Left renal pelvis (tissue), 4 donors: Measurements from ENCODE around the gene TTC7B. TPM values are rescaled to one million over a fixed set of nuclear protein-coding genes. Genes with fewer than 3 reads are reported as not detected.

Experiments
- DNase-seq, 4 donors: peaks; one replicate each; pipeline ENCODE4 v3.0.0-alpha.2; 2013; ENCODE audit warnings: low read depth in 4 of 4, low spot score in 3 of 4
- polyA plus RNA-seq, 4 donors: library from polyadenylated mRNA; unstranded; fragments of 120-200 nt; gene quantifications; one replicate each; pipeline ENCODE4 v1.2.1, GENCODE V29; 2013; ENCODE audit not compliant: insufficient read length in 4 of 4

The TTC7B gene
- polyA plus RNA-seq, 4 donors: 35.3 to 49.1 (median 47.4) TPM

DNA sequence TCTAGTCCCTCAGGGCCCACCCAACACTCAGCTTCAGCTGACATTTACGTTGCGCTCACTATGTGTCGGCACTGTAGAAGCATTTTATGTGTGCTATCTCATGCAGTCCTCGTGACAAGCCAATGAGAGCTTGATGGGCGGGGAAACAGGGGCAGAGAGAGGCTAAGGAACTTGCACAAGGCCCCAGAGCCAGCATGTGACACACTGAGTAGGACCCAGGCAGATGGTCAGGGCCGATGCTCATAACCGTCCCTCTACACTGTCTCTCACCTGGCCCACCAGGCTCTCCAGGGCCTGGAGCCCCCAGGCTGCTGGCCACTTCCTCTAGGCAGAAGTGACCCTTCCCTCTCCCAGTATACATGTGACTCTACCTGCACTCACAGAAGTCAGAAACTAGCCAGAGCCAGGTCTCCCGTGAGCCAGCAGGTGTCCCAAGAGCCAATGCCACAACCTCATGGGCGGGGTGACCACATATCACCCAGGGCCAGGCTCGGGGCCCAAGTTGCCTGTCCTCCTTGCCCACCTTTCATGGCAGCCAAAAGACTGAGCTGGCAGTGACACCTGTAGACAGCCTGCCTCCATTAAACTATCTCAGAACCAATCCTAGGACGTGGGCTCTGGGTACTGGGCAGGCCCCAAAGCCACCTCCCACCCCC lies 38.3 kb downstream of the TTC7B start:
- DNase-seq: no peak

DNA sequence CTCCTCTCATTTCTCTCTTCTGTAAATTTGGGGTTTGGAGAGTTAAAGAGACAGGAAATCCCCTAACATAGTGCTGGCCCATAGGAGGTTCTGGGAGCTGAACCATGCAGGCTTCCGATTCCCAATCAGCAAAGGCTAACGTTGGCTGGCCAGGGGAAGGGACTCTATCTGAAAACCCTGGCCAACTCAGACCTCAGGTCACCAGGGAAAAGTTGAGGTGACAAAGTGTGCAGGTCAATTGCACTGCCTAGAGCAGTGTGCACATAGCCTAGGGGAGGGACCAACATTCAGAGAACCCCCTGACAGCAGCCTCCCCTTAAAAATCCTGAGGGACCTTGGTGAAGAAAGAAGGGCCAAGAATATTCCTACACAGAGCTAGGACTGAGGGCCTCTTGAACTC lies 38.9 kb downstream of the TTC7B start:
- no peak for DNase-seq

DNA sequence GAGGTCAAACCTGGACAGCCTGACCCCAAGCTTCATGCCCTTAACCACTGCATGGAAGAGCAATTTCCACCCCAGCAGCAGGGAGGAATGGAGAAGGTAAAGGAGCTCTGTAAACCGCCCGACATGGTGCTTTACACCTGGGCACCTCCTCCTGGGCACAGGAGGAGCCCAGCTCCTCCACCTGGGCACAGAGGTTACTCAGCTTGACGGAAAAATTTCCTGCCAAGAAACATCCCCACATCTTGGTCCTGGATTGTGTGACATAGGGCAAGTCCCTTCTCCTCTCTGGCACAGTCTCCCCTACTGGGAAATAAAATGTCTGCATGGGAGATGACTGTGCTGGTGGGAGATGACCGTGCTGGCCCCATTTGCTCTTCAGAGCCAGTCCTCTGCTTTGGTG lies 40.8 kb downstream of the TTC7B start:
- DNase-seq: no peak

DNA sequence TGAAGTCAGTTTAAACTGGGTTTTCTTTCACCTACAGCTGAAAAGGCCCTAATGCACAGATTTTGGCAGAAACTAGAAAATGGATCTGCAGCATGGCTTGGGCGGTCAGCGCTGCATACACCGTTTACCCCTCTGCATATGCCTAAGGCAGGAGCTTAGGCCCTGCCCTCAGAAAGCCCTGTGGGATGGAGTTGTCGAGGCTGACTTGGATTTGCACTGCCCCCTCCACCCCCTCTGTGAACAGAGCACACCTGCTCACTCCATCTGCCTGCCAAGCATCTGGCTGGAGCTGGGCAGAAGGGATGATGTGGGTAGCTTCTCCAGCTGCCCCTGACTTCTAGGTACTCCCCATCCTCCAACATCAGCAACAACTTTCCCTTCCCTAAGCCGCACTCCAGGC lies 41.9 kb downstream of the TTC7B start:
- DNase-seq: no peak

DNA sequence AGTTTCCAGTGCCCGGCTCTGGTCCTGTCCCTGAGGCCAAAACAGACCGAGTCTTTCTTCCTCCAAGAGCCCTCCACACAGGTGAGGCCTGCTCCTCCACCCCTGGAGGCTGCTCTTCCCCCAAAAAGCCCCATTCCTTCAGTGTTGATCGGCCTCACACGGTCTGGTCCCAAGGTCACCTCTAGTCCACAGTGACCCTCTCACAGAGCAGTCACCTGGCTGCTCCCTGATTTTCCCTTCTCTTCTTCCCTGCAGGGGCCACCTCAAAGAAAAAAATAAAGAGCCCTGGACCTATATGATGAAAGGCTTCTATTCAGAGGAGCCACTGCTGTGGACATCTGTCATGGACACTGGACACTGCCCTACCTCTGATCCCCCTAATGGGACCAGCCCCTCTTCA lies 42.5 kb downstream of the TTC7B start:
- no peak for DNase-seq

DNA sequence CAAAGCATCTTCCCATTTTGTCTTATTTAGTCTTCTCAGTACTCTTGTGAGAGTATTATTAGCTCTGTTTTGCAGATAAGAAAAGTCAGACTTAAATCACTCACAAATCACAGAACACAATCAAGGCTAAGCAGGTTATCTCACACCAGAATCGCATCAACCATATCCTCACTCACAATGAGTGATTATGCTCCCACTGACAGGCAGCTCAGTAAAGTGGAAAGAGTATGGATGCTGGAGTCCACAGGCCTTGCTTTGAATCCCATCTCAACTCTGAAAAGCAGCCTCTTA lies 43.1 kb downstream of the TTC7B start:
- DNase-seq: no peak

DNA sequence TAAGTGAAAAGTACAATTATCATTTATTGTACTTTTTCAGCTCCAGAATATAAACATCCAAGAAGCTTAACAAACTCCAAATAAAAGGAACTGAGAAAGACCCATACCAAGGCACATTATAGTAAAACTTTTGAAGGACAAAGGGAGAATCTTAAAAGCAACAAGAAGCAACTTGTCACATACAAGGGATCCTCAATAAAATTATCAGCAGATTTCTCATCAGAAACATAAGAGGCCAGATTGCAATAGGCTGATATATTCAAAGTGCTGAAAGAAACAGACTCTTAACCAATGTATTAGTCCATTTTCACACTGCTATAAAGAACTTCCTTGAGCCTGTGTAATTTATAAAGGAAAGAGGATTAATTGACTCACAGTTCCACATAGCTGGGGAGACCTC lies 48.3 kb downstream of the TTC7B start:
- DNase-seq: no peak

DNA sequence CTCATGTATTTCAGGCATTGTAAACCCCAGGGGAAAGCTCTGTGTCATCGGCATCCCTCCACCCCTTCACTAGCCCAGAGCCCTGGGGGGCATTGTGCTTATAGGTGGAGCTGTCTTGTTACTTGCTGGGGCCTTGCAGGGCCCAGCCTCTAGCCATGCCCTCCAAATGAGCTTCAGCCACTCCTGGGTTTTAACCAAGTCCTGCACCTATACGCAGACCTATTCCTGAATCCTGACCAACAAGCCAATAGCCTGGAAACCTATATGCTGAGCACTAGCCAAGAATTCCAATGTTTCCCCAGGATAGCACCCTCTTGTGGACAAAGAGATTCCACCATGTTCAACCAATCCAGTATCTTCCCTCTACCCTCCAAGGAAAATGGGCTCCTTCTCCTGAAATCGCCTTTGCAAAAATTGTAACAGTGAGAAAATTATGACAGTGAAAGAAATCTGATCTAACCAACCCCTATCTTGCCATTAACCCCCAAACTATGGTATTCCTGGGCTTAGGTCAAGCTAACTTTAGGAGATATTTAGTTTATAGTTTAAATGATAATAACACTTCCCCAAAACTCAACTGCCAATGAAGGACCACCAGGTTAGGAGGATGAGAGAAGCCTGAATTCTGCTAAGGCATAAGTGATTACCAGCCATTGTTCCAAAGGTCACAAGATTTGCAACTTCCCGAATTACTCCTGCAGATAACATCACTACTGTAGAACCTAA lies 55.5 kb downstream of the TTC7B start:
- DNase-seq: no peak

DNA sequence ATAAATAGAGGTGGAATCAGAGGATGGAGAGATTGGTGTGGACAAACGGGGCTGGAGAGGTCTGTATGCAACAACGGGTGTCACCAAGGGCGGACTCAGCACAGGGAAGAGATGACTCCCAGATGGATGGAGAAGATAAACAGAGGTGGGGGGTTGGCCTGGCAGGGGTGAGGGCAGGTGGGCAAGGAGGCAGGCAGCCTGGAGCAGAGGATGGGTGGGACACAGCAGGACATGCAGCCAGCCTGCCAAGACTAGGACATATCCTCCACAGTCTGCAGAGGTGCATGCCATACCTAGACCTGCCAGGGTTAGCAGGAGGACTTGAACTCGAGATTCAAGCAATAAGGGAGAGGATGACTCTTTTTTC lies 56.2 kb downstream of the TTC7B start:
- no peak for DNase-seq

DNA sequence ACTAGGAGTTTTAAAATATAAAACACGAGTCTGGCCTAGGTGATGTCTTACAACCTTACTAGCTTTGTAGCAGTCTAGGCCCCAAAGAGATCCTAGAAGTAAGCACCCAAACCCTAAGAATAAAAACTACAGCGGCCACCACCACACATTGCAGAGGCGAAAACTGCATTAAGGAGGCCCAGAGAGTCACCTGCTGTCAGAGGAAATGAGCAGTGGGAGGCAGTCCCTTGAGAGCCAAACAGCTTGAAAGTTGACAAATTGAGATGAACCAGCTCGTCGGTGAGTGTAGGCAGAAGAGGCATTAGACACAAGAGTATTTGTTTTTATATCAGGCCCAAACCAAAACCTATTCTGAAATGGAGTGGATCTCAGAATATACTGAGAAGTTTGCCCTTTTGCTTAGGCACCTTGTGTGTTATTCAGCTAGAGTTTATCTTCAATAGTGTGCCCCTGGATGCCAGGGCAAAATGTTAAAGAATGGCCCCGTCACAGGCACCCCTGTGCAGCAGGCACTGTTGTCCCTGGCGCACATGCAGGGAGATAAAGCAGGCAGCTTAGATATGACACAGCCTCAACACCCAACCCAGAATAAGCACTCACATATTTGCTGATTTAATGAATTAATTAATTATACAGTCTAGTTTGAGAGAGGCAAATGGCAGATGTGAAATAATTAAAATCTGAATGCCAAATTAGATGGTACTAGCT lies 56.7 kb downstream of the TTC7B start:
- no peak for DNase-seq

DNA sequence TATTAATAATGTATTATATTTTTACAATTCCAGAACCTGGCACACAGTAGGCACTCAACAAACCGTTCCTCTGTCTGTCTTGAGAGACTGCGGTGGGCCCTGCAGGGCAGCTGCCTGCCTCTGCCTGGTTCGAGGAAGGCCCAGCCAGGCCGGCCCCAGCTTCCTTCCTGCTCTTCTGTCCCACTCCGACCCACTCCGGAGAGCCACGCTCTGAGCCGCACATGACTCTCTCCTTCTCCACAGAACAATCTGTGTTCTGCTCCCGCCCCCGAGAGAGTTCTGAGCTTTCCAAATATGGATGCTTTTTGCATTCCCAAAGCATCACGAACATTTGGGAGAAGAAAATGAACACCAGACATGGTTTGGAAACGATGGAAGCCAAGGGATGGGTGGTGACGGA lies 57.3 kb downstream of the TTC7B start:
- DNase-seq: no peak

DNA sequence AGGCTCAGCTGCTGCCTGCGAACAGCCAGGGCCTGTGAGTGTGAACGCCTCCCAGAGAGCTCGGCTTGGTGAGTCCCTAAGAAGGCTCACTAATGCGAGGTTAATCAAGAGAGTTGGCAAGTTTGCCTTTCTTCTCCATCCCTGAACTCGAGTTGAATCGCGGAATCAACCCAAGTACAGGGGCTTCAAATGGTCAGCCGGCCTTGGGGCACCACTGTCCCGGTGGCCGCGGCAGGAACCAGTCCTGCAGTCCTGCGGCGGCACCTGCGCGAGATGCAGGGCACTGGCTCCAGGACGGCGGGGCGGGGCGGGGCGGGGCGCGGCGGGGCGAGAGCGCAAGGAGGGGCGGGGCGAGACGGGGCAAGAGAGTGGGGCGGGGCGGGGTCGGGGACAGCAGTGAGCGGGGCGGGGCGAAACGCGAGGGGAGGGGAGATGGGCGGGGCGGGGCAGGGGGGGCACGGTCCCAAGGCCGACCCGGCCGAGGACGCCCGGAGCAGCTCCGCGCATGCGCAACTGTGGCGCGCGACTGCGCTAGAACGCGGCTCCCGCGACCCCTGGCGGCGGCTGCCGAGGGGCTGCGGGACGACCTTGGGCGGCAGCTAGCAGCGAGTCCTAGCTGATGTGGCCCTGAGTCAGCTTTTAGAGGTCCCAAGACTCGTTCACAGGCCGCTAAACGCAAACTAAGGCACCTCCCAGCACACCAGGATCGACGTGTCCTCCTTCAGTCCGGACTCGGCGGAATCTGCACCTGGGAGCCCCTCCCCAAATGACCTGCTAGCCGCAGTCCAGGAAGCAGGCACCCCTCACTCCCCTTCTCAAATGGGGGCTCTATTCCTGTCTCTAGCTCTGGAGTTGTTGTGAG lies 58.0 kb downstream of the TTC7B start:
- DNase-seq: peak; percentile 75 to 78 (median 76)

DNA sequence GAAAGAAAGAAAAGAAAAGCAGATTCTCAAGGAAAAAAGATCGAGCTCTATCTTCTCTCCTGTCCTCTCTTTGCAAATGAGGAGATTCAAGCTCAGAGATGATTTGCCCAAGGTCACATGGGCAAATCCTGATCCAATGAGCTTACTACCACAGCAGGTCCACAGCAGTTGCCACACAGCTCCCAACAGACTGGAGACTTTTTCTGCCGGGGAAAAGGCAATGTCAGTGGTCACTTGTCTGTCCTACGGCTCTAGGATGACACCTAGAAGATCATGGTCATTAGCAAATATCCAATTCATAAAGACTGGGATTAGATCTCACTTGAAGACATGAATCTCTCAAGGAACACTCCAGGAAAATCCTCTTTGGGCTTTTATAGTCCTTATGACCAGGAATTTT lies 58.8 kb downstream of the TTC7B start:
- DNase-seq: no peak

DNA sequence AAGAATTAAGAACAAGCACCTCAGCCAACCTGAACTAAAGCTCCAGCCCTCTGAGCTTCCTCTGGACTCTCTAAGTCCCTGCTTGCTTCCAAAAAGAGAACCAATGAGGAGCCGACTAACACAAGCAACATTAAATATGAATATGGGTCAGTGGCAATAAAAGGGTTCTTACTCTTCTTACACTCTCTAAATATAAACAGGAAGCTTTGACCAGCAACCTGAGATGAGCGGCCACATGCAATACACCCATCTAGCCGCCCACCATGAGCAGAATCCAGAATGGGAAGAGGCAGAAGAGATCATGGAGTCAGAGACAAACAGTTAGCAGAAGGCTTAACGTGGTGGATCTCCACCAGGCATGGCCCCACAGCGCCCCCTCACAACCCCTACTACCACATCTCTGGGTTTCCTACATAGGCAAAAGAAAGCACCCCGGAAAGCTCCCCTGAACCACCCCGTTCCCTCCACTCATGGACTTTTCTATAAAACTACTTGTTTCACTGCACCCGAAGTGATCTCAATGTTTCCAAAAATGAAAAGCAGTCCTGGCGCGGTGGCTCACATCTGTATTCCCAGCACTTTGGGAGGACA lies 59.4 kb downstream of the TTC7B start:
- DNase-seq: no peak

DNA sequence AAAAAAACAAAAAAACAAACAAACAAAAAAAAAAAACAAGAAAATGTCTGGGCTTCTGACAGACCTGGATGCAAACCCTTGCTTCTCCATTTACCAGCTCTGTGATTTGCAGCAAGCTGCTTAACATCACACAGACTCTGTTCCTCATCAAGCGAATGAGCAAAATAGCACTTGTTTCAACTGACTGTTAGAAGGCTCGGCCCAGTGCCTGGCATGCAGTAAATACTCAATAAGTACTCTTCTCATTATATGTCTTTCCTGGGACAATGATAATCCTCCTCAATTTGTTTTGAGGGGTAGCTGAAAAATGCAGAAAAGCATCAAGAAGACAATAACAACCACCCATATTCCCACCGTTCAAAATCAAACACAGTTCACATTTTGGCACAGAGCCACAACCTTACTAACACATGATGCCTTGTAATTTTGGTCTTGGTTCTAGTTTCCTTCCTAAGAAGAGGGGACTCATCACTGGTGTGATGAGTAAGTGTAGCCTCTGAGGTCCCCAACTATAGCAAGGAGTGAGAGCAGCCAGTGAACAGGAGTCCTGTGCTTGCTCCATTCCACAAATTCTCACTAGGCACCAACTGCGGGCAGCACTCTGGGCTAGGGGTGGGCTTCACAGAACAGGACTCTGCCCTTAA lies 60.4 kb downstream of the TTC7B start:
- no peak for DNase-seq

DNA sequence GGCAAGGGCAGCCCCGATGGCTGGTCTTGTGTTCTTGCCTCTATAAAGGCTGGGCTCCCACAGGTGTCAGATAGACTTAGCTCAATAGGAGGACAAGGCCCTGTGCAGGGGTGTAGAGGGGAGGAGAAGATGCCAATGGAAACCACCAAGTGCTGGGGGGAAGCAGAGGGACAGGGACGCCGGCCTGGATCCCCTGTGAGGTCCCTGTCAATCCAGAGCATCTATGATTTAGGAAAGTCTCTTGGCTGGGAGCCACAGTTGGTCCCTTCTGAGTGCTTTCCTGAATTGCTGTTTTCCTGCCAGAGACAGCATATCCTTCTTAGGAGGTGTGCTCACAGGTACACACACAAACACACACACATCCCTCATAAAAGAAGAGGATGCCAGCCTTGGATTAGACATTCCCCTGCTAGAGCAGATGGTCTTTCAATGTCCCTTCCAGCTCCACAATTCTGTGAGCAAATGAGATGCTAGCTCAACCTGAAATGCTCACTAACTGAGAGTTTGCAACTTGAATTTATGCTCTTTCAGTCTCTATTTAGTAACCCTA lies 62.7 kb downstream of the TTC7B start:
- DNase-seq: no peak

DNA sequence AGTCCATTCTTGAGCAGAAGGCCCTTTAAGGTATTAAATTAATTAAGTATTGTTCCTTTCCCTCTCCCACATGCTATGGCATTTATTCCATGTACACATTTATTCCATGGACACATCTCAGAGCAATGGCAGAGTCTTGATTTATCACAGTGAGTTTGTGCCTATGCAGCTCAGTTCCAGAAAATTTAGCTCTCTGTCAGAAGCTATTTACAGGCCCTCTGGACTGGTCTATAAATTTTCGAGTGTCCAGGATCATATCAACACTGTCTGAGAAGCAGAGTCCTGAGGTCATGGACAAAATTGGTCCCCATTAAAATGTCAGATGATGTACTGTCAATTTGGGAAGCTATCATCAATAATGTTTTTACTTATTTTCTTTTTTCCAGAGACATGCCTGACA lies 65.5 kb downstream of the TTC7B start:
- DNase-seq: no peak

DNA sequence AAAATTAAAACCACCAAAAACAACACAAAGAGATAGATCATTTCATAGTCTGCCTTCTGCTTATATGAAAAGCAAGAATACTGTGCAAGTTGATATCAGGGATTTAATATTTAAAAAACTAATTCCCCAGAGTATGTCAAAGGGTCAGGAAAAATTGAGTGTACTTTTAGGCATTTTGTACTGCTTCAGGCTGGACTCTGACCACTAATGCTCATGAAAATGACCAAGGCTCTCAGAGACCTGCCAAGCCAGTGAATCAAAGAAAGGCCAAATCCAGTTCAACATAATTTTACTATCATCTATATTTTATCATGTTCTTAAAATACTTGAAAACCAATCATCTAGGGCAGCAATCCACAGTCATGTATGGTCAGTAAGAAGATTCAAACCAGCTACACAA lies 66.0 kb downstream of the TTC7B start:
- DNase-seq: no peak

DNA sequence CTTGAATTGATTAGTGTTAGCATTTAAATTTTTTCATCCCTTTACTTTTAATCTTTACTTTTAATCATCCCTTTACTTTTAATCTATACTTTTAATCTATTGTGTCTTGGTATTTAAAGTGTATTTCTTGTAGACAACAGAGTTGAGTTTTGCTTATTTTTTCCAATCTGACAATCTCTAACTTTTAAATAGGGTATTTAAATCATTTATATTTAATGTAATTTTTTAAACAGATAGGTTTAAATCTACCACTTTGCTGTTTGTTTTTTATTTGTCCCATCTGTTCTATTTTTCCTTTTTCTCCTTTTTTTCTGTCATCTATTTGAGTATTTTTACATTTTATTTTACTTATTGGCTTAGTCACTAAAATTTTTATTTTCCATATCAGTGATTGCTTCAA lies 68.3 kb downstream of the TTC7B start:
- DNase-seq: no peak

DNA sequence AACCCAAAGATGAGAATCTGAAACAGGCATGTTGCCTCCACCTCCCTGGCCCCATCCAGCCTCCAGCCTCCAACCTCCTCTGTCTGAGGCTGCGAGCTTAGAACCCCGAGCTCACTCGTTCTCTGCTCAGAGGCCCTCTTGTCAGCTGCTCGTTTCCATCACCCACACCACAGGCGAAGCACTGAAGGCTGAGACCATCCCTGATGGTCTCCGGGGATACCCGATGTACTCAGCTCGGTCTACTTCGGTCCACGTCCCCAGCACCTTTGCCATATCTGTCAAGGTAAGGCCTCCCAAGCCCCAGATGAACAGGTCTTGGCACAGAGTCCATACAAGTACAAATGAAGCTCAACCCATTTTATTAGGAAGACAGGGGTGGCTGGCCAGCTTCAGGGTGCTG lies 72.4 kb downstream of the TTC7B start:
- no peak for DNase-seq
